ENCODE data around the gene SLC9A3. TPM values are rescaled to one million over a fixed set of nuclear protein-coding genes. Genes with fewer than 3 reads are reported as not detected.

Gene SLC9A3
- total and polyA plus RNA-seq, 2 of the 13 experiments (the other 11 are each of a cell fraction or from before 2014, with no cell fraction given), result 1.5 to 1.8 TPM

DNA sequence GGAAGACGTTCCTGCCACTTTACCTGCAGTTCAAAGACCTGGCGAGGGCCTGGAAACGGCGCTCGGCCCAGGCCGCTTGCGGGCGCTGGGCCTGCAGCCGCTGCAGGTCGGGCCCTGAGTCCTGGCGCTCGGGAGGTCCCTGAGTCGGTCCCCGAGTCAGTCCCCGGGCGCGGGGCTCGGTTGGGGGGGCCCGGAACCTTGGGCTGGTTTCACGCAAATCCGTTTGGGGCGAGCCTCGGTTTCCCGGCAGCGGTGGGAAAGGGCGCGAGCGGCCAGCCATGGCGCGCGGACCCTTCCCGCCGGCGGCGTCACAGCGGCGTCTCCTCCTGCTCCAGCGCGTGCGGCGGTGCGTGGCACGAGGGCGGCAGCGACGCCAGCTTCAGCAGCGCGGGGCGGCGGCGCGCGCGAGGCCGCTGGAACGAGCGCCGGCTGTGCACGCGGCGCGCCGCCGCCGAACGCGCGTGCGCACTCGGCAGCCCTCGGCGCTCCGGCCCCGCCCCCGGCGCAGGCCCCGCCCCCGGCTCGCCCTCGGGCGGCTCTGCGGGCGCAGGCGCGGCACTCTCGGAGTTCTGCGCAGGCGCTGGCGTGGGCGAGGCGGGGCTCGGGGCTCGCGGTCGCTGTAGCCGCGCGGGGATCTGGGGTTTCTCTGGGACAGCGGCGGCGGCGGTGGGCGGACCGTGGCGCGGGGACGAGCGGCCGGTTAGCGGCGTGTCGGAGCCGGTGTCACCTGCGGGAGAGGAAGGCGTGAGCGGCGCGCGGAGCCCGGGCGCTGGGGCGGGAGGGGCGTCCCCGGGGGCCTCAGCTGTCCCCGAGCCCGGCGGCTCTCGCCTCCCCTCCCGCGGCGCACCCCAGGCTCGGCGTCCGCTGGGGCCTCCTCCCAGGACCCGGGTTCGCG, 51.3 kb downstream of the SLC9A3 start (continued):
- peak; percentile 94 for TF ChIP-seq ZNF546 (CRISPR knock-in tag; conservative IDR thresholded peaks at IDR 0.05)
- TF ChIP-seq BORCS8-MEF2B (CRISPR knock-in tag; IDR thresholded peaks at IDR 0.05), result peak; percentile 96
- TF ChIP-seq HOXA7 (CRISPR knock-in tag; IDR thresholded peaks at IDR 0.05), result no peak
- TF ChIP-seq ISL2 (CRISPR knock-in tag; IDR thresholded peaks at IDR 0.05), result peak; percentile 65; the same call in 1 of the 2 replicates
- no peak for TF ChIP-seq NFE2L1 (CRISPR knock-in tag; IDR thresholded peaks at IDR 0.05; ENCODE audit: borderline replicate concordance)
- TF ChIP-seq, protein P1, sequence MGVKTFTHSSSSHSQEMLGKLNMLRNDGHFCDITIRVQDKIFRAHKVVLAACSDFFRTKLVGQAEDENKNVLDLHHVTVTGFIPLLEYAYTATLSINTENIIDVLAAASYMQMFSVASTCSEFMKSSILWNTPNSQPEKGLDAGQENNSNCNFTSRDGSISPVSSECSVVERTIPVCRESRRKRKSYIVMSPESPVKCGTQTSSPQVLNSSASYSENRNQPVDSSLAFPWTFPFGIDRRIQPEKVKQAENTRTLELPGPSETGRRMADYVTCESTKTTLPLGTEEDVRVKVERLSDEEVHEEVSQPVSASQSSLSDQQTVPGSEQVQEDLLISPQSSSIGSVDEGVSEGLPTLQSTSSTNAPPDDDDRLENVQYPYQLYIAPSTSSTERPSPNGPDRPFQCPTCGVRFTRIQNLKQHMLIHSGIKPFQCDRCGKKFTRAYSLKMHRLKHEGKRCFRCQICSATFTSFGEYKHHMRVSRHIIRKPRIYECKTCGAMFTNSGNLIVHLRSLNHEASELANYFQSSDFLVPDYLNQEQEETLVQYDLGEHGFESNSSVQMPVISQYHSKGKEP (CRISPR knock-in tag; IDR thresholded peaks at IDR 0.05), result peak; percentile 88; the same call in 1 of the 2 replicates
- peak; percentile 17; the same call in 1 of the 2 replicates for TF ChIP-seq ZBTB7B (CRISPR knock-in tag; IDR thresholded peaks at IDR 0.05)
- TF ChIP-seq, protein P2, sequence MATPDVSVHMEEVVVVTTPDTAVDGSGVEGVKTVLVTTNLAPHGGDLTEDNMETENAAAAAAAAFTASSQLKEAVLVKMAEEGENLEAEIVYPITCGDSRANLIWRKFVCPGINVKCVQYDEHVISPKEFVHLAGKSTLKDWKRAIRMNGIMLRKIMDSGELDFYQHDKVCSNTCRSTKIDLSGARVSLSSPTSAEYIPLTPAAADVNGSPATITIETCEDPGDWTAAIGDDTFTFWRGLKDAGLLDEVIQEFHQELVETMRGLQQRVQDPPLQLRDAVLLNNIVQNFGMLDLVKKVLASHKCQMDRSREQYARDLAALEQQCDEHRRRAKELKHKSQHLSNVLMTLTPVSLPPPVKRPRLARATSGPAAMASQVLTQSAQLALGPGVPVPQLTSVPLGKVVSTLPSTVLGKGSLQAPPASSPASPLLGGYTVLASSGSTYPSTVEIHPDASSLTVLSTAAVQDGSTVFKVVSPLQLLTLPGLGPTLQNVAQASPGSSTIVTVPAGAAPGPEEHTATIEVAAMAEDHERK (CRISPR knock-in tag; IDR thresholded peaks at IDR 0.05; ENCODE audit: low read depth), result peak; percentile 38; the same call in 1 of the 2 replicates
- TF ChIP-seq KLF9 (CRISPR knock-in tag; IDR thresholded peaks at IDR 0.05; ENCODE audit: low read depth), result 0 out of 2 replicates have a peak, but pooled peaks have one; percentile 37
- TF ChIP-seq ZNF567 (CRISPR knock-in tag; IDR thresholded peaks at IDR 0.05; ENCODE audit: borderline replicate concordance), result no peak
- peak; percentile 69; the same call in 1 of the 2 replicates for TF ChIP-seq ZNF101 (CRISPR knock-in tag; IDR thresholded peaks at IDR 0.05; ENCODE audit: borderline replicate concordance, low read depth)
- TF ChIP-seq ARNT2 (CRISPR knock-in tag; IDR thresholded peaks at IDR 0.05; ENCODE audit: low read depth), result peak; percentile 99
- TF ChIP-seq EEA1 (CRISPR knock-in tag; IDR thresholded peaks at IDR 0.05; ENCODE audit: borderline replicate concordance), result peak; percentile 95; the same call in 1 of the 2 replicates
- TF ChIP-seq ZNF225 (CRISPR knock-in tag; IDR thresholded peaks at IDR 0.05), result peak; percentile 91; the same call in 1 of the 2 replicates
- TF ChIP-seq ZNF629 (CRISPR knock-in tag; conservative IDR thresholded peaks at IDR 0.05), result peak; percentile 3; the same call in 1 of the 2 replicates
- TF ChIP-seq, protein P3, sequence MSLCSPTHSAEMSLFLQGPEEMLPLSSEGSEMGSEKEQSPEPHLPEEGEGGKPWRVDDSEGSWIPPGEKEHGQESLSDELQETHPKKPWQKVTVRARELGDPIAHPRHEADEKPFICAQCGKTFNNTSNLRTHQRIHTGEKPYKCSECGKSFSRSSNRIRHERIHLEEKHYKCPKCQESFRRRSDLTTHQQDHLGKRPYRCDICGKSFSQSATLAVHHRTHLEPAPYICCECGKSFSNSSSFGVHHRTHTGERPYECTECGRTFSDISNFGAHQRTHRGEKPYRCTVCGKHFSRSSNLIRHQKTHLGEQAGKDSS (CRISPR knock-in tag; IDR thresholded peaks at IDR 0.05; ENCODE audit: borderline replicate concordance, low read depth), result no peak; the same call in 1 of the 2 replicates
- TF ChIP-seq TBX2 (CRISPR knock-in tag; IDR thresholded peaks at IDR 0.05; ENCODE audit: borderline replicate concordance), result peak; percentile 50; the same call in 1 of the 2 replicates
- no peak; the same call in 1 of the 2 replicates for TF ChIP-seq ZNF614 (CRISPR knock-in tag; IDR thresholded peaks at IDR 0.05; ENCODE audit: borderline replicate concordance)
- TF ChIP-seq RARA (CRISPR knock-in tag; IDR thresholded peaks at IDR 0.05), result peak; percentile 30; the same call in 1 of the 2 replicates
- TF ChIP-seq FOXA3 (CRISPR knock-in tag; IDR thresholded peaks at IDR 0.05), result 0 out of 2 replicates have a peak, but pooled peaks have one; percentile 27
- TF ChIP-seq, protein P4, sequence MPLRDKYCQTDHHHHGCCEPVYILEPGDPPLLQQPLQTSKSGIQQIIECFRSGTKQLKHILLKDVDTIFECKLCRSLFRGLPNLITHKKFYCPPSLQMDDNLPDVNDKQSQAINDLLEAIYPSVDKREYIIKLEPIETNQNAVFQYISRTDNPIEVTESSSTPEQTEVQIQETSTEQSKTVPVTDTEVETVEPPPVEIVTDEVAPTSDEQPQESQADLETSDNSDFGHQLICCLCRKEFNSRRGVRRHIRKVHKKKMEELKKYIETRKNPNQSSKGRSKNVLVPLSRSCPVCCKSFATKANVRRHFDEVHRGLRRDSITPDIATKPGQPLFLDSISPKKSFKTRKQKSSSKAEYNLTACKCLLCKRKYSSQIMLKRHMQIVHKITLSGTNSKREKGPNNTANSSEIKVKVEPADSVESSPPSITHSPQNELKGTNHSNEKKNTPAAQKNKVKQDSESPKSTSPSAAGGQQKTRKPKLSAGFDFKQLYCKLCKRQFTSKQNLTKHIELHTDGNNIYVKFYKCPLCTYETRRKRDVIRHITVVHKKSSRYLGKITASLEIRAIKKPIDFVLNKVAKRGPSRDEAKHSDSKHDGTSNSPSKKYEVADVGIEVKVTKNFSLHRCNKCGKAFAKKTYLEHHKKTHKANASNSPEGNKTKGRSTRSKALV (CRISPR knock-in tag; IDR thresholded peaks at IDR 0.05), result peak; percentile 70

Measured in HepG2 (cell line).